HEK293 (cell line): ENCODE results near the gene KRT32.

Experiments
- CTCF ChIA-PET: fragments of 350-600 bp; formaldehyde crosslinking; extraction: SDS; loops from one replicate; lab custom pipeline; 2021; ENCODE audit warnings: antibody characterized with exemption; lab: Yijun Ruan, JAX
- POLR2A ChIA-PET: fragments of 300-600 bp; formaldehyde crosslinking; extraction: SDS; loops from one replicate; lab custom pipeline; 2020; ENCODE audit warnings: antibody characterized with exemption, inconsistent platforms; lab: Yijun Ruan, JAX
- H3K27ac ChIP-seq: fragments of 200-500 bp; sonication (Bioruptor generic); 2 replicates; pipeline ENCODE4 v1.5.1; 2014; ENCODE audit warnings: low read depth, low read length, control low read depth, inconsistent platforms; ENCODE audit errors: extremely low read depth
- H3K36me3 ChIP-seq, 2 experiments: fragments of 200-500 bp in 1 of 2; sonication (Bioruptor generic) in 1 of 2; 1 replicate in 1 of 2; 2 replicates in 1 of 2; pipeline ENCODE4 v1.5.1; 2014 to 2017; ENCODE audit warnings: inconsistent platforms in 2 of 2, low read length in 2 of 2; ENCODE audit not compliant: control insufficient read depth in 2 of 2, insufficient read depth in 1 of 2
- H3K4me1 ChIP-seq: fragments of 200-500 bp; sonication (Bioruptor generic); 2 replicates; pipeline ENCODE4 v1.5.1; 2014; ENCODE audit warnings: mild to moderate bottlenecking, low read length, inconsistent platforms; ENCODE audit not compliant: control insufficient read depth, insufficient read depth
- H3K4me3 ChIP-seq: 2 replicates; pipeline ENCODE4 v1.5.1; 2011; ENCODE audit warnings: low read depth, mild to moderate bottlenecking, control low read depth, low read length, moderate library complexity
- H3K9me3 ChIP-seq: fragments of 200-500 bp; sonication (Bioruptor generic); 2 replicates; pipeline ENCODE4 v1.5.1; 2014; ENCODE audit warnings: low read depth, low read length, inconsistent platforms; ENCODE audit not compliant: control insufficient read depth, insufficient read depth
- ATF2 ChIP-seq: fragments of 450-650 bp; formaldehyde crosslinking; IDR thresholded peaks from 2 replicates; pipeline ENCODE4 v1.5.1; 2016; ENCODE audit warnings: missing biosample characterization, missing genetic modification characterization, low read depth
- HOXA7 ChIP-seq: sonication (generic); formaldehyde crosslinking; IDR thresholded peaks from 2 replicates; pipeline ENCODE4 v1.8.1; 2022; ENCODE audit warnings: missing genetic modification reagents, borderline replicate concordance
- KLF10 ChIP-seq: fragments of 450-650 bp; IDR thresholded peaks from 2 replicates; pipeline ENCODE4 v1.5.1; 2018; ENCODE audit warnings: missing biosample characterization, mild to moderate bottlenecking, missing genetic modification characterization
- SCRT2 ChIP-seq: fragments of 450-650 bp; formaldehyde crosslinking; IDR thresholded peaks from 2 replicates; pipeline ENCODE4 v1.5.1; 2016; ENCODE audit warnings: missing biosample characterization, missing genetic modification characterization
- ZBTB20 ChIP-seq: fragments of 450-650 bp; formaldehyde crosslinking; IDR thresholded peaks from 2 replicates; pipeline ENCODE4 v1.5.1; 2016; ENCODE audit warnings: missing biosample characterization, missing genetic modification characterization
- ZNF148 ChIP-seq: fragments of 450-650 bp; formaldehyde crosslinking; IDR thresholded peaks from 2 replicates; pipeline ENCODE4 v1.5.0; 2017; ENCODE audit warnings: missing biosample characterization, missing genetic modification characterization, borderline replicate concordance
- ZNF19 ChIP-seq: fragments of 450-650 bp; formaldehyde crosslinking; IDR thresholded peaks from 2 replicates; pipeline ENCODE4; 2016; ENCODE audit warnings: missing biosample characterization, missing genetic modification characterization, low read depth
- ZNF302 ChIP-seq: fragments of 450-650 bp; formaldehyde crosslinking; IDR thresholded peaks from 2 replicates; pipeline ENCODE4 v1.5.1; 2016; ENCODE audit warnings: missing biosample characterization, missing genetic modification characterization, low read depth
- ZNF426 ChIP-seq: fragments of 450-650 bp; formaldehyde crosslinking; IDR thresholded peaks from 2 replicates; pipeline ENCODE4 v1.5.1; 2017; ENCODE audit warnings: missing biosample characterization, missing genetic modification characterization, mild to moderate bottlenecking, inconsistent platforms, moderate library complexity
- ZNF473 ChIP-seq: fragments of 450-650 bp; formaldehyde crosslinking; IDR thresholded peaks from 2 replicates; pipeline ENCODE4 v1.5.1; 2017; ENCODE audit warnings: missing biosample characterization, missing genetic modification characterization
- ZNF529 ChIP-seq: fragments of 450-650 bp; formaldehyde crosslinking; IDR thresholded peaks from 2 replicates; pipeline ENCODE4 v1.5.1; 2017; ENCODE audit warnings: missing genetic modification characterization, missing biosample characterization; ENCODE audit not compliant: insufficient replicate concordance
- ZNF585B ChIP-seq: fragments of 450-650 bp; formaldehyde crosslinking; IDR thresholded peaks from 2 replicates; pipeline ENCODE4 v1.5.1; 2016; ENCODE audit warnings: missing biosample characterization, missing genetic modification characterization
- ZNF629 ChIP-seq: fragments of 450-650 bp; formaldehyde crosslinking; IDR thresholded peaks from 2 replicates; pipeline ENCODE4 v1.5.1; 2017; ENCODE audit warnings: missing biosample characterization, missing genetic modification characterization
- ZNF654 ChIP-seq: fragments of 450-650 bp; formaldehyde crosslinking; IDR thresholded peaks from 2 replicates; pipeline ENCODE4 v1.5.1; 2016; ENCODE audit warnings: low read depth, missing biosample characterization, missing genetic modification characterization
- ZNF677 ChIP-seq: fragments of 450-650 bp; IDR thresholded peaks from 2 replicates; pipeline ENCODE4 v1.5.0; 2018; ENCODE audit warnings: missing biosample characterization, mild to moderate bottlenecking, missing genetic modification characterization, moderate library complexity
- ZNF777 ChIP-seq: fragments of 450-650 bp; formaldehyde crosslinking; IDR thresholded peaks from 2 replicates; pipeline ENCODE4 v1.5.1; 2017; ENCODE audit warnings: missing biosample characterization, missing genetic modification characterization, borderline replicate concordance
- ZNF785 ChIP-seq: fragments of 450-650 bp; formaldehyde crosslinking; IDR thresholded peaks from 2 replicates; pipeline ENCODE4 v1.5.1; 2016; ENCODE audit warnings: missing biosample characterization, missing genetic modification characterization

KRT32 gene

GRCh38 chr17:41486316-41486715 is 19.1 kb upstream of the KRT32 start:
- TF ChIP-seq ZNF473 = no peak
- TF ChIP-seq HOXA7 (CRISPR knock-in tag) = no peak
- TF ChIP-seq SCRT2 = no peak
- TF ChIP-seq ZNF19 = no peak
- TF ChIP-seq ATF2 = no peak
- TF ChIP-seq ZNF785 (tag by site-specific recombination) = no peak
- TF ChIP-seq ZNF777 (tag by site-specific recombination) = no peak
- no peak for TF ChIP-seq KLF10 (tag by site-specific recombination)
- TF ChIP-seq ZNF585B (tag by site-specific recombination) = no peak
- no peaks in the 10 kb centered on the region for H3K36me3 ChIP-seq
- no peak overlapping the region for H3K4me3 ChIP-seq
- CTCF ChIA-PET = interaction anchor here (0.7 to 6.1 kb wide), 6 partner anchors 9 to 573 kb away, joined by 3 to 39 read pairs (median 4); no protein-coding TSS in a partner anchor
- POLR2A ChIA-PET = no interaction called here
- no peak overlapping the region for H3K27ac ChIP-seq
- no peaks in the 10 kb centered on the region for H3K9me3 ChIP-seq
- no peaks in the 10 kb centered on the region for H3K4me1 ChIP-seq

- ChIA-PET CTCF (interaction anchor here (0.5 to 6.1 kb wide), 7 partner anchors 15 to 178 kb away, joined by 3 to 39 read pairs (median 3); no protein-coding TSS in a partner anchor), POLR2A (no interaction called here)
- Histone ChIP-seq H3K9me3 (no peaks in the 10 kb centered on the region), H3K4me3 (no peak overlapping the region), H3K27ac (no peak overlapping the region), H3K4me1 (no peaks in the 10 kb centered on the region), H3K36me3 (no peaks in the 10 kb centered on the region)
- TF ChIP-seq ZNF426 (tag by site-specific recombination) (no peak), ZBTB20 (tag by site-specific recombination) (0 out of 2 replicates have a peak, but pooled peaks have one; percentile 20)
Observed at GRCh38 chr17:41484920-41485904, 18.0 kb upstream of the KRT32 start.

GRCh38 chr17:41483991-41484826 is 17.0 kb upstream of the KRT32 start:
- Histone ChIP-seq H3K27ac (no peak overlapping the region), H3K4me3 (no peak overlapping the region), H3K4me1 (no peaks in the 10 kb centered on the region), H3K36me3 (no peaks in the 10 kb centered on the region), H3K9me3 (no peaks in the 10 kb centered on the region)
- CTCF ChIA-PET = interaction anchor here (0.5 to 6.1 kb wide), 6 partner anchors 22 to 179 kb away, joined by 3 to 39 read pairs (median 4); no protein-coding TSS in a partner anchor
- POLR2A ChIA-PET = no interaction called here
- TF ChIP-seq ZNF777 (tag by site-specific recombination) (no peak), ZNF302 (tag by site-specific recombination) (no peak), ZNF148 (tag by site-specific recombination) (no peak), ZNF677 (no peak), ZNF529 (tag by site-specific recombination) (no peak), ZNF629 (tag by site-specific recombination) (no peak), ZNF654 (tag by site-specific recombination) (no peak)
